GM19372 (cell line): Measurements from ENCODE around the gene JDP2.

Experiments used
- ATAC-seq: cut with Tn5 transposase; IDR thresholded peaks from one replicate; pipeline ENCODE4 v1.9.1; 2021; ENCODE audit warnings: mild to moderate bottlenecking, low read depth, moderate library complexity; ENCODE audit not compliant: unreplicated experiment

Gene JDP2

DNA sequence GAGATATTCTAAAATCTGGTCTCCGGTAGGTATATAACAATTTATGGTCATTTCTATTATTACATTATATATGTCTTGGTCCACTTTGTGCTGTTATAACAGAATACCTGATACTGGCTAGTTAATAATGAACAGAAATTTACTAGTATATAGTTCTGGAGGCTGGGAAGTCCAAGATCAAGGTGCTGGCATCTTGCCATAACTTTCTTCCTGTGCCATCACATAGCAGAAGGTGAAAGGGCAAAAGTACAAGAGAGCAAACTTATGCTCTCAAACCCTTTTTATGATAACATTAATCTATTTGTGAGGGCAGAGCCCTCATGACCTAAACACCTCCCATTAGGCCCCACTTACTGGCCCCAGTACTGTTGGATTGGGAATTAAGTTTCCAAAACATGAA, 76.6 kb downstream of the JDP2 start:
- no peak for ATAC-seq

DNA sequence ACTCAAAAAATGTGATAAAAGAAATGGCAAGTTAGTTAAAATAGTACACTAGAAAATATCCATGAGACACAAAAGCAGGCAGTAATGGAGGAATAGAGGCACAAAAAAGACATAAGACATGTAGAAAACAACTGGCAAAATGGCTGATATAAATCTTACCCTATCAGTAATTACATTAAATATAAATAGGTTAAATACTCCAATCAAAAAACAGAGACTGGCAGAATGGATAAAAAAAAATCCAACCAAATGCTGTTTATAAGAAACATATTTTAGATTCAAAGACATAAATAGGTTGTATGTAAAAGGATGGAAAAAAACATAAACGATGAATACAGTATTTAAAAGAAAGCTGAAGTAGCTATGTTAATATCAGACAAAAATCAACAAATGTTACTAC, 79.1 kb downstream of the JDP2 start:
- ATAC-seq, result no peak

DNA sequence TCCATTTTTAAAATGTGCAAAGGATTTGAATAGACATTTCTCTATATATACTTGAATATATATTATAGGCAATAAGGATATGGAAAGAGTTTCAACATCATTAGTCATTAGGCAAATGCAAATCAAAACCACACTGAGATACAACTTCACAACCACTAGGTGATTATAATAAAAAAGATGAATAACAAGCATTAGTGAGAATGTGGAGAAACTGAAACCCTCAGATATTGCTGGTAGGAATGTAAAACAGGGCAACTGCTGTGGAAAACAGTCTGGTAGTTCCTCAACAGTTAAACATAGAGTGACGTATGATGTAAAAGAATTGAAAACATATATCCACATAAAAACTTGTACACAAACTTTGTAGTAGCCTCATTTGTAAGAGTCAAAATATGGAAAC, 82.7 kb downstream of the JDP2 start:
- no peak for ATAC-seq

DNA sequence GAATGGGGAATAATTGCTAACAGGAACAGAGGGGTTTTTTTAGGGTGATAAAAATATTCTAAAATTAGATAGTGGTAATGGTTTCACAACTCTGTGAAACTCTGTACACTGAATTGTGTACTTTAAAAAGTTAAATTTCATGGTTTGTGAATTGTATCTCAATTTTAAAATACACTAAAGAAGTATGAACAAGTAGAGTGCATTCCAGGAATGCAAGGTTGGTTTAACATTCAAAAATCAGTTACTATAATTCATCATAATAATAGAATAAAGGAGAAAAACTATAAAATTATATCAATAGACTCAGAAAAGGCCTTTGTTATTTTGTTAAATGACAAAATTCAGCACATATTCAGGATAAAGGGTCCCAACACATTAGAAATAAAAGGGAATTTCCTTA, 83.4 kb downstream of the JDP2 start:
- no peak for ATAC-seq

DNA sequence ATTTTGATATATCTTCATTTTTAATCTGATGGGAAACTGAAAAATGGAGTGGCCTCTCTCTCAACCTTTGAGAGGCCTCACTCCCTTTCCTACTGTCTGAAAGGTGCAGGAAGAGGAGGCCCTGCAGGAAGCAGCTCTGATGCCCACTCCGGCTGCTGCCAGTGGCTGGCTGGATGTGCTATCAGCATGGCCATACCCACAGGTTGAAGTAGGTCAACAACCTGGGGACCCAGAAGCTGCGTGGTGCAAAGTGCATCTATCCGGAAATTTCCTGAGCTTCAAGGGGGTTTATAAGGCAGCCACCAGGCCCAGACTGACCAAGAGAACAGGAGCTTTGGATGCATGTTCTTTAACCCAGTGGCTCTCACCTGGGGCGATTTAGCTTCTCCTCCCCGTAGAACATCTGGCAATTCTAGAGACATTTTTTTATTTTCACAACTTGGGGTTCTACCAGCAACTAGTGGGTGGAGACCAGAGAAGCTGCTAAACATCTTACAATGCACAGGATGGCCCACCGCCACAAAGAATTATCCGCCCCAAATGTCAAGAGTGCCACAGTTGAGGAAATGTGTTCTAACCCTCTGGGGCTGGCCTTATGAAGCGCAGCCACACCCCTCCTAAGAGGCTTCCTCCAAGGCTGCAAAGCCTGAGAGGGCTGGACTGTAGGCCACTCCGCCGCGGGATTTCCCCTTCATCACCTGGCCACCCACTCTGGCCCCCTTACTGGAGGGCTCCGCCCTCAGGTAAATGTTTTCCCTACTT, 86.3 kb downstream of the JDP2 start:
- peak; percentile 58 for ATAC-seq

DNA sequence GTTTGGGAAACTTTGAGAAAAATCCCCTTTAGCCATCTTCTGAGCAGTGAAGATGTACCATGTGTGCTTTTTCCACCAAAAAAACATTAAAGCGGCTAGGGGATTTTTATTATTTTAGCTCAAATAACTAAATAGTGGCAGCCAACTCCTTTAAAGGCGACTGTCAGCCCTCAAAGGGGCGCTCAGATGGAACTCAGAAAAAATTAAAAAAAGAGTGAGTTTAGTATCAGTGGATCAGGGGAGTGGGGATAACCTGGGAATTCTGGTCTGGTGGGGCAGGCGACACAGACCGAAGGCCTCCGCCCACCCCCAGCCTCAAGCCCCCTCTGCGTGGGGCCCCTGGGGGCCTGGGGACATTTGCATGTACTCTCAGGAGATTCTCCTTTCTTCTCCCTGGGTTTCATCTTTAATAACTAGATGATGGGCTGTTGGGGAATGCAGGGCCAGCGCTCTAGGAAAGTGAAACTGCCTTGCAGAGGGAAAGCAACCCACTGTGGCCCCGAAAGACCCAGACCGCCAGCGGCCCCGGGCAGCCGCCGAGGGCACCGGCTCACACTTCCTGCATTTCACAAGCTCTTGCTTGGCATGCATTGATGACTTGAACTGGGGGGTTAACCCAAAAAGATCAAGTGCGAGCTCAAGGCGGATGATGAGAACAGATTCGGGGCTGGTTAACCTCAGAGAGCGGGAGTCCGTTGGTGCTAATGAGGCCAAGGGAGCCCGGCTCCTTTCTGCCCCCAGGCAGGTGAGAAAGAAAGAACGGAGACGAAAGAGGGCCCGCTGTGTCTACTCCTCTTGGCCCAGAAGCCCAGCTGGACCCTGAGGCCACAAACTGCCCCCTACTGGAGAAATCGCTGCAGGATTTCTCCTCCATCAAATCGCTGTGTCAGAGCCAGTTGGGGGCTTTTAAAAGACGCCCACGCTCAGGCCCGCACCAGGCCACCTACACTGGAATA, 87.1 kb downstream of the JDP2 start:
- ATAC-seq, result peak; percentile 34

DNA sequence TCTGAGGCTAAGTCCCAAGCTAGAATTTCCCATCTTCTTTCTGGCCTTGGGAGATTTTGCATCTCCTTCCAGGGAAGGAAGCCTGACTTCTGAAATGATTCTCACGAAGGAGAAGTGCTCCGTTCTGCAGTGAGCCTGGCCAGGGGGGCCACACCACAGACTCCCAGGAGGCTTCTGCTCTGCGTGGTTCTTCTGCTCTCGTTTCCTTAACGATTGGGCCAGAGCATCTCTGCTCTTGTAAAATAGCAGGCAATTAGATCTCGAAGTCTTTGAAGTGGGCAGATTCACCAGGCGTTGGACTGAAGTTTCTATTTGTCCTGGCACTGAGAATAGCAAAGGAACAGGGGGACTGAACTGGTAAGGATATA, 87.8 kb downstream of the JDP2 start:
- ATAC-seq, result peak; percentile 38

DNA sequence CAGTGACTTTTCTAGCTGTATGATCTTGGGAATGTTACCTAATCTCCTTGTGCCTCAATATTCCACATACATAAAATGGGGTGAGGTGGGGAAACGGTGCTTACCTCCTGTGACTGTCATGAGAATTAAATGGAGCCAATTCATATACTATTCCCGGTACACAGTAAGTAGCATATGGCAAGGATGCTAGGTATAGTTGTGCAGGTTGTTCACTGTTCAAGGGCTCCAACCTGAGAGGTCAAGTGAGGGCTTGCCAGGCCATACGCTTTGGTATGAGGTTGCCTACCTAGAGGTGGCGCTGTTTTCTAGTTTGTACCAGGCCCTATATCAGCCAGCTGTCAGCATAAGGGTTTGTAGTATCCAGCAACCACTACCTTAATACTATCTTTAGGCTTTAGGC, 90.8 kb downstream of the JDP2 start:
- no peak for ATAC-seq

DNA sequence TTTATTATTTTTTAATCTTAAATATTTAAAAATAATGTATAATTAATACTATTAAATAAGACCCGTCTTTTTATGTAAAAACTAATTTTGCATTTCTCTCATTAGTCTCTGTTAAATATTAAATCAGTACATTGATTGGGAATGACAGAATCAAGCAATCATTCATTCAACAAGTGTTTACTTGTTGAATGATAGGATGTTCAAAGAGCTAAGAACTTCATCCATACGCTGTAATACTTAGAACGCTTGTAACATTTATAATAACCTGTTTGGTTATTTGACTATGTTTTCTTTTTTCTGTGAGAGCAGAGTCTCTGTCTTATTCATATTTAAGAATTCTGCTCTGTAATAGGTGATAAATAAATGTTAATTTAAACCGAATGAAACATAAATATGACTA, 91.6 kb downstream of the JDP2 start:
- no peak for ATAC-seq

DNA sequence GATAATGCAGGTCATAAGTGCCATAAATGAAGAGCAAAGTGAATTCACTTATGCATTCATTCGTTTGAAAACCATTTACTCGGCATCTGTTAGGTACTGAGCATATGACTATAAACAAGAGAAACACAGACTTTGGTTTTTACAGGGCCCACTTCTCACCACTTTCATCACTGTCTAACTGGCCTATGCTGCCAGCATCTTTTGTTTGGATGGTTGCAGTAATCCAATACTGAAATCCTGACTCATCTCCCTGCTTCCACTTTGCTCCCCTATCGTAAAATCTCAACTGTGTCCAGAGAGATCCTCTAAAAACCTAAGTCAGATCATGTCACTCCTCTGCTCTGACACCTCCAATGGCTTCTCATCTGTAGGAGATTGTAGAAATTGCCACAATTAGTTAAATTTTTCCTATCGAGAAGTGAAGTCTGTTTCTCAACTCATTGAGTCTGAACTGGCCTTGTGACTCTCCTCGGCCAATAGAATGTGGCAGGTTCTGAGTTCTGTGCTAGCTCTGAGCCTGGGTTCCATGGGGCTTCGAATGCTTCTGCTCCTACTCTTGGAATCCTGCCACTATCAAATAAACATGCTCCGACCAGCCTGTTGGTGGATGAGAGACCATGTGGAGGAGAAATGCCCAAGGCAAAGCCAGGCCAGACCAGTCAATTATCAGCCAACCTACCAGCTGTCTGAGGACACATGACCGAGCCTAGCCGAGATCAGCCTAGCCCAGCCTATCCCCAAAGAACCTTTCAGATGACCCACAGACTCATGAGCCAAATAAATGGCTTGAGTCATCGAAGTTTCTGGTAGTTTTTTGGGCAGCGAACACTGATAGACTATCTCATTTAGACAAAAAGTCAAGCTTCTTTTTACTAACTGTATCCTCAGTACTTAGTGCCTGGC, 92.3 kb downstream of the JDP2 start:
- ATAC-seq, result no peak

DNA sequence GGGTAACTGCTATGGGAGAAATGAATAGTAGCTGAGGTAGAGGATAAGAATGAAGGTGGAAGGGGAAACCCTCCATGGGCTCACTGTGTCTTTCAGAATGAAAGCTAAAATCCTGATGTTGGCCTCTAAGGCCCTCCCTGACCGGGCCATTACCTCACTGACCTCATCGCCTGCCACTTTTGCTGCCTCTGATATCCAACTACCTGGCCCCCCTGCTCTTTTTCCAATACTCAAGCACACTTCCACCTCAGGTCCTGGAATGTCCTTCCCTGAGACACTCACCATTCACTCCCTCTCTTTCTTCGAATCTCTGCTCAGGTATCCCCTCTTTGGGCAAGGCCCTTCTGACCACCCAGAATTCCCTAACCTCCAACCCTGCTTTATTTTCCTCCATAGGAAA, 93.0 kb downstream of the JDP2 start:
- ATAC-seq, result no peak

DNA sequence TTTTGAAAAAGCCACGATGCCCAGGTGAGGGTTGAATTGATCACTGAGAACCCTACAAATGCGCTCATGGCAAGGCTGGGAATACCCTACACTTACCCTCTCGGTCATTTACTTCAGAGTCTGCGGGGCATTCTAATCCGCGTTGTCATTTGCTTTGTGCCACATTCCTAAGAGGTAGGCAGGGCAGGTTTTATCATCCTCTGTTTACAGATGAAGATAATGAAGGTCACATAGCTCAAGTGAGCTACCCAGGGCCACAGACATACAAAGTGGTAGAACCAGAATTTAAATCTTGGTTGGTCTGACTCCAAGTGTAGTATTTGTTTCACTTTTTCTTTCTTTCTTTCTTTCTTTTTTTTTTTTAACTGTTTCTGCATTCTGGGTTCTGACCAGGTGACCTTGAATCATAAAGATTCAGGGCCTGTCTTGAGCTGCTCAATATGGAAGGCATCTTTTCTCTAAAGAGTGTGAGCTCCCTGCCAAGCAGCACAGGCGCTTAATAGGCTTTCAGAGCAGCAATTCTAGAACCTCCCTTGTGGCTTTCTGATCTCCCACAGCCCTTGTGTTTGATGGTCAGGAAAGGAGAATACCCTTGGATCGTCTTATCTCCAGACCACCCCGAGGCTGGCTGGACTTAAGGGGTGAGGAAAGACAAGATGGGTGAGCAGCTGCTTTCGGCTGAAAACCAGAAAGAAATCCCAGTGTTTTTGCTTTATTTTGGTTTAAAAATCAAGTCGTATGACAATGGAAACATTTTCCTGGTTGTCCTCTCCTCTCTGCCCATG, 93.8 kb downstream of the JDP2 start:
- peak; percentile 12 for ATAC-seq

DNA sequence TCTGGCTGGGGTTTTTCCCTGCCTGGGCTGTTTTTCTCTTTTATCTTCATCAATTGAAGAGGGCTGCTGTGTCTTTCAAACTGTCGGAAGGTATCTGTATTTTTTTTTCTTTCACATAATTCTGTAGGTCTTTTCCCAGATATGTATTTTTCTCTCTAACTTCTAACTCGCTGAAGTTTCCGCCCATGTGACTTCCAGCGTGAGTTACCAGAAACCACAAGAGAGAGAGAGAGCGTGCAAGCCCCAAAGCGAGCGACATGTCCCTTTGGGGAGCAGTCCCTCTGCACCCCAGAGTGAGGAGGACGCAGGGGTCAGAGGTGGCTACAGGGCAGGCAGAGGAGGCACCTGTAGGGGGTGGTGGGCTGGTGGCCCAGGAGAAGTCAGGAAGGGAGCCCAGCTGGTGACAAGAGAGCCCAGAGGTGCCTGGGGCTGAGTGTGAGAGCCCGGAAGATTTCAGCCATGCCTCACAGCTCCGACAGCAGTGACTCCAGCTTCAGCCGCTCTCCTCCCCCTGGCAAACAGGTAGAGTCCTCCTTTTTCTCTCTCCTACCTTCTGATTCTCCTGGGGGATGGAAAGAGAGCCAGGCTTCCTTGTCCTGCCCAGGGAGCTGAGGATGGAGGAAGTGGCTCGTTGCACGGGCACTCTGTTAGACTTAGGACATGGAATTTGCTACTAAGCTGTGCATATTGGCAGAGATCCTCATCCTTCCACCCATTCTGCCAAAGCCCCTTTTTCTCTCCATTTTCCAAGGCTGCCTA, 94.6 kb downstream of the JDP2 start, which contains the start of gene BATF:
Gene BATF, plus strand, starts transcription at position 246 of the 759 bp plus-strand sequence. Its CDS starts 214 bp downstream, at position 460.
- peak; percentile 65 for ATAC-seq

DNA sequence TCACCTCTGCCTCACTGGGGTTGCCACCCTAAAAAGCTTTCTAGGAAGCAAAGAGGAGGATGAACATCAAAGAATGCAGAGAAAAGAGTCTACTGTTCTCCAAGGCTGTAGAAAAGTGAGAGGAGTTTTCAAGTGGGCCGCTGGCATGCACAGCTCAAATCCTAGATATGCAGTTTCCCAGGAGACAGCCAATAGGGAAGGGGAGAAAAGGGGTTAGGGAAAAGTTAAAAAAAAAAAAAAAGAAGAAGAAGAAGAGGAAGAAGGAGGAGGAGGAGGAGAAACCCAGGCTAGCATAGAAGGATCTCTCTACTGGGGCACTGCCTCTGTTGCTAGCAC, 95.1 kb downstream of the JDP2 start:
- no peak for ATAC-seq
